ENCODE results near the gene ALDOB.

The ALDOB gene

DNA sequence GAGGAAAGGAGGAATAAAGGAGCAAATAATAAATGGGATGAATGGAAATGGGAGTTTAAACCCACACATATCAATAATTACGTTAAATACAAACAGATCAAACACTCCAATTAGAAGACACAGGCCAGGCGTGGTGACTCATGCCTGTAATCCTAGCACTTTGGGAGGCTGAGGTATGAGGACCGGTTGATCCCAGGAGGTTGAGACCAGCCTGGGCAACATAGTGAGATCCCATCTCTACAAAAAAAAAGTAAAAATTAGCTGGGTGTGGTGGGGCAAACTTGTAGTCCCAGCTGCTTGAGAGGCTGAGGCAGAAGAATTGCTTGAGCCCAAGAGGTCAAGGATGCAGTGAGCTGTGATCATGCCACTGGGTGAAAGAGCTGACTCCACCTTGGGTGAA, 54.5 kb downstream of the ALDOB start:
- no peak for DNase-seq

DNA sequence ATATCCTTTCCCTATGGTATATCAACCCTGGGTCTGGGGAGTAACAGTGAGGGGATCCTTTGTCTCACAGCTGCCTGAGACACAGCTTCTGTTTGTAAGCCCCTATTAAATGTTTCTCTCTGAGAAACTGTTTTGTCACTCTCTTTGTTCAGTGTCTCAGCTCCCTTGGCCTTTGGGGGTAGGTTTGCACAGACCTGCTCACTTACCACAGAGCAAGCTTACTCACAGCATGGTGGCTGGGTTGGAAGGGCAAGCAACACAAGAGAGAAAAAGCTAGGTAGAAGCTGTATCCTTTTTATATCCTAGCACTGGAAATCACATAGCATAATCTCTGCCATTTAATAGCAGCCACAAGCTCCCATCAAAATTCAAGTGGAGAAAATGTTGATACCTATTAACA, 55.3 kb downstream of the ALDOB start:
- no peak for DNase-seq

DNA sequence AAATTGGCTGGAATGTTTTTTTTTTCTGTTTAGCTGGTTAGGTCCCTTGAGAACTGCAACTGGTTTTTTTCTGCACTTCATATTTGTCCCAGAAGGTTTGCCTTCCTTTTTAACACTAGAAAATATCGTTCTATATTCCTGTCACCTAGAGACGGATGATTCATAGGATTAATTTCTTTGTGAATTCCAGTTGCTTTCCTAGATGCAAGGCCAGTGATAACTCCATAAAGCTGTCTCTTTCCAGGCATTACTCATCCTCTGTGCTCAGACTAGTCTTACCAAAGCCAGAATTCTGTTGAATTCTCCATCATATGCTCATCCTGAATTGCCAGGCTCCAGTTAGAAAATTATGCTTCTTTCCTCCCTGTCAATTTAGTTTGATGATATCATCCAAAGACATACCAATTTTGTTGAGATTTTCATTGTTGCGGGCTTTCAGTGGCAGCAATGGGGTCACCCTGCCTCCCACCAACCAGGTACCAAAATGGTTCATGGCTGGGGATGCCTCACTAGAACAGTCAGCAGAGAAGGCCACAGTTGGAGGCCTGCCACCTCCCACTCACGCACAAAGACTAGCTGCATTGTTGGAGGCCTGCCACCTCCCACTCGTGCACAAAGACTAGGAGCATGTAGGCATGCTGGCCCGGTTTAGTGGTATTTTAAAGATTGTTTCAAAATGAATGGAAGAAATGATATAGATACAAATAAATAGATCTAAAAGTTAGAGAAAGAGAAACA, 59.3 kb downstream of the ALDOB start:
- no peak for DNase-seq

DNA sequence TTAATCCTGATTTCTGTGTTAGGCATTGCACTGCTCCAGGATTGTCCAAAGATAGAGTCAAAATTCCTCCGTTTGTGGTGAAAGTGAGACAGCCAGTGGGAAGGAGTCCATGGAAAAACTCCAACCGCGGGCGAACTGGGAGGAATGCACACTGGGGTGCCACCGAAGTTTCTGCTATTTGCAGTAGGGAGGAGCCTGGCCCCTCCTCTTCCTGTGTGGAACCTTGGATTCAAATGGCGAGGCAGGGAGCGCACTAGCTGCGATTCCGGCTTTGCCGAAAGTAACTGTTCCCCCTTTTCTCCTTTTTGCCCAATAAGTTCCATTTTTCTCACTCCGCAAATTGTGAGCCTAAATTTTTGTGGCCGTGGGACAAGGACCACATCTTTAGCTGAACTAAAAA, 60.0 kb downstream of the ALDOB start:
- DNase-seq, result no peak

DNA sequence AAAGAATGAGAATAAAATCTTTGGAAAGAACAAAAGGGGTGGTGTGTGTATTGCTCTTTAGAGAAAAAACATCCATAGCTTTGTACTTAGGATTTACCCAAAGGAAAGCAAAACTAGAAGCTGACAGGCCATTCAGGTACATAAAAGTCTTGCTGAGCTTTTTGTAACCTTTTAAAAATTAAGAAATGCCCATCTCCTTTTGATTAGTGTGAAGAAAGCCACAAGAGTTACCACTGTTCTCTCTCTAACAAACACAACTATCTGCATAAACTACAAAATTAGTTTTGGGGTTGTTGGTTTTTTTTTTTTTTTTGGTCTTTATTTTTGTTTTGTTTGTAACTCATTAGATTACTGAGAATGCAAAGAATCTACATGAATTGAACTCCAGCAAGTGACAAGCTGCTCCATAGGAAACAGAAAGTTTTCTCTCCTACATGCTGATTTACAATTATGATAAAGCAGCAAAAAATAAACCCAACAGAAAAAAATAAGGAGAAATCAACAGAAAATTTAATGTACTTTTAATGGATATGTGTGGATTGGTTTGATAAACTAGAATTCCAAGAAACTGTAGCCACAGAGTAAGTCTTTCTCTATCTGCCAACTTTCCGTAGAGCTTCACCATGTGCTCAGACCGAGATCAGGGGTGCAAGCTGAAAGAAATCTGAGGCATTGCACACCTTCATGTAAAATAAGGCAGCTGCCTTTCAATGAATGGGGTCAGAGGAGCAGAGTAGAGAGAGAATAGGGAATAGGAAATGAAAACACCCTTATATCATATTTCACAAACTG, 63.1 kb downstream of the ALDOB start:
- DNase-seq, result no peak

DNA sequence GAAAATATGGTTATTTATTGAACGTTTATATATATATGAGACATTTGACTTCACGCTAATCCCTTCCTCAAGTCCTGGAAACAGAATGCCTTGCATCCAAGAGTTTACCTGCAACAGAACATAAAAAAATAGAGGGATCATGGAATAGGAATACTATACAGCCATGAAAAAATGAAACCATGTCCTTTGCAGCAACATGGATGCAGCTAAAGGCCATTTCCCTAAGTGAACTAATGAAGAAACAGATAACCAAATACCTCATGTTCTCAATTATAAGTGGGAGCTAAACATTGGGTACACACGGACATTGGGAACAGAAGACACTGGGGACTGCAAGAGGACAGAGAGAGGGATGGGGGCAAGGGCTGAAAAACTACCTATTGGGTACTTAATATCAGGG, 63.8 kb downstream of the ALDOB start:
- no peak for DNase-seq
